Endothelial cell of umbilical vein (primary cell): ENCODE results near the gene PLXDC2.

Experiments
- CTCF ChIP-seq, 2 donors: IDR thresholded peaks; 1 replicate in 1 of 2; 2 replicates in 1 of 2; pipeline ENCODE4 v1.5.1; 2011; ENCODE audit warnings: low read length in 2 of 2, mild to moderate bottlenecking in 2 of 2, moderate library complexity in 2 of 2, control low read depth in 1 of 2, inconsistent platforms in 1 of 2, low read depth in 1 of 2; ENCODE audit not compliant: insufficient read depth in 1 of 2; ENCODE audit errors: extremely low read depth in 1 of 2
- POLR2A ChIP-seq: IDR thresholded peaks from 2 replicates; pipeline ENCODE4 v1.6.1; 2012; ENCODE audit warnings: low read depth, mild to moderate bottlenecking, control low read depth, low read length

GRCh38 chr10:19862811-19863515 lies 46.7 kb downstream of the PLXDC2 start:
- TF ChIP-seq CTCF (IDR thresholded peaks at IDR 0.05; ENCODE audit: extremely low read depth in 1 of 2, insufficient read depth in 1 of 2, low read depth in 1 of 2, low read length in 2 of 2), result no peak
- no peak for TF ChIP-seq POLR2A
